A549 (cell line): Measurements from ENCODE around the gene DLGAP1. TPM values are rescaled to one million over a fixed set of nuclear protein-coding genes. Genes with fewer than 3 reads are reported as not detected.

Source experiments
- ATAC-seq, 2 experiments: fragments of 200-7000 bp in 1 of 2; fragments of >200 bp in 1 of 2; cut with Nextera tagmentation in 1 of 2; cut with Tn5 transposase in 1 of 2; 3 replicates each; pipeline versions ENCODE4 v1.8.0 to v1.9.1; 2018 to 2020; ENCODE audit warnings: mild to moderate bottlenecking in 1 of 2, moderate library complexity in 1 of 2
- CTCF ChIA-PET: fragments of 300-600 bp; sonication (Branson Sonifier 250); formaldehyde crosslinking; extraction: SDS; loops from one replicate; lab custom pipeline; 2021; ENCODE audit warnings: antibody characterized with exemption, inconsistent platforms; lab: Yijun Ruan, JAX
- POLR2A ChIA-PET: fragments of 350-600 bp; formaldehyde crosslinking; extraction: SDS; loops from one replicate; lab custom pipeline; 2021; ENCODE audit warnings: antibody characterized with exemption, inconsistent platforms; lab: Yijun Ruan, JAX
- DNase-seq, 2 experiments: peaks; one replicate each; pipeline versions ENCODE4 v3.0.0 to v3.0.0-alpha.2; 2011 to 2016; ENCODE audit warnings: low read depth in 1 of 2, low spot score in 1 of 2
- FAIRE-seq: peaks from 2 replicates; lab custom pipeline; 2011; peaks lifted over from hg19 to GRCh38; lab: Jason Lieb, UNC
- H3K27ac ChIP-seq, 2 experiments: fragments of >200 bp; sonication (Bioruptor Twin); formaldehyde crosslinking; 3 replicates each; pipeline ENCODE4 v1.5.1; 2016 to 2017
- H3K4me1 ChIP-seq: fragments of >200 bp; sonication (Bioruptor Twin); formaldehyde crosslinking; 3 replicates; pipeline ENCODE4 v1.6.1; 2016
- H3K4me2 ChIP-seq: fragments of >200 bp; sonication (Bioruptor Twin); formaldehyde crosslinking; 3 replicates; pipeline ENCODE4 v1.6.1; 2016
- H3K4me3 ChIP-seq: fragments of >200 bp; sonication (Bioruptor Twin); formaldehyde crosslinking; 3 replicates; pipeline ENCODE4 v1.5.1; 2016
- H3K9me3 ChIP-seq: fragments of >200 bp; sonication (Bioruptor Twin); formaldehyde crosslinking; 3 replicates; pipeline ENCODE4 v1.6.1; 2016
- CBX8 ChIP-seq: fragments of 200-600 bp; sonication (generic); IDR thresholded peaks from 2 replicates; pipeline ENCODE4 v1.6.1; 2016
- CHD2 ChIP-seq: fragments of 150-350 bp; IDR thresholded peaks from 2 replicates; pipeline ENCODE4 v1.6.1; 2014; ENCODE audit warnings: low read length; ENCODE audit not compliant: partially characterized antibody
- EHMT2 ChIP-seq: fragments of 200-600 bp; sonication (generic); IDR thresholded peaks from 2 replicates; pipeline ENCODE4 v1.6.1; 2016; ENCODE audit warnings: antibody characterized with exemption, low read depth, mild to moderate bottlenecking, moderate library complexity
- EP300 ChIP-seq, 2 experiments: fragments of >200 bp; sonication (Bioruptor Twin); formaldehyde crosslinking; IDR thresholded peaks; 2 replicates in 1 of 2; 3 replicates in 1 of 2; pipeline ENCODE4 v1.6.1; 2016 to 2017
- FOSB ChIP-seq: fragments of 250-450 bp; sonication (Bioruptor Pico); IDR thresholded peaks from 2 replicates; pipeline ENCODE4 v1.5.0; 2020; ENCODE audit warnings: mild to moderate bottlenecking, moderate library complexity
- FOSL2 ChIP-seq, 2 experiments: fragments of 450-650 bp in 1 of 2; fragments of >200 bp in 1 of 2; sonication (Bioruptor Twin) in 1 of 2; formaldehyde crosslinking; IDR thresholded peaks; 2 replicates each; pipeline versions ENCODE4 v1.5.0 to v1.6.1; 2016 to 2020; ENCODE audit warnings: mild to moderate bottlenecking in 1 of 2, moderate library complexity in 1 of 2
- FOXS1 ChIP-seq: fragments of 250-450 bp; sonication (Bioruptor Pico); IDR thresholded peaks from 2 replicates; pipeline ENCODE4 v1.5.0; 2020; ENCODE audit warnings: mild to moderate bottlenecking, moderate library complexity
- HDAC2 ChIP-seq: fragments of 200-600 bp; sonication (generic); IDR thresholded peaks from 2 replicates; pipeline ENCODE4 v1.6.1; 2016
- MAFK ChIP-seq: fragments of 450-650 bp; IDR thresholded peaks from 2 replicates; pipeline ENCODE4 v1.6.1; 2014; ENCODE audit not compliant: partially characterized antibody
- MYC ChIP-seq: IDR thresholded peaks from 2 replicates; pipeline ENCODE4 v1.6.1; 2012; ENCODE audit warnings: mild to moderate bottlenecking, inconsistent platforms, low read length, improper control_type of control experiment, borderline replicate concordance
- NPAS2 ChIP-seq: fragments of 250-450 bp; sonication (Bioruptor Pico); IDR thresholded peaks from 2 replicates; pipeline ENCODE4 v1.8.0; 2022; ENCODE audit warnings: mild to moderate bottlenecking, moderate library complexity, borderline replicate concordance
- POLR2AphosphoS2 ChIP-seq: conservative IDR thresholded peaks from 2 replicates; pipeline ENCODE4 v1.6.1; 2012; ENCODE audit warnings: low read length, improper control_type of control experiment, inconsistent platforms
- RCOR1 ChIP-seq: fragments of 150-350 bp; IDR thresholded peaks from 2 replicates; pipeline ENCODE4 v1.6.1; 2014; ENCODE audit warnings: antibody characterized with exemption, low read length, low read depth
- TP53 ChIP-seq: fragments of 250-450 bp; sonication (Bioruptor Pico); IDR thresholded peaks from 2 replicates; pipeline ENCODE4 v1.5.0; 2021; ENCODE audit warnings: mild to moderate bottlenecking, moderate library complexity
- ZFP36 ChIP-seq: fragments of 450-650 bp; IDR thresholded peaks from 2 replicates; pipeline ENCODE4 v1.6.1; 2014; ENCODE audit warnings: borderline replicate concordance; ENCODE audit not compliant: partially characterized antibody
- ZNF302 ChIP-seq: fragments of 250-450 bp; sonication (Bioruptor Pico); IDR thresholded peaks from 2 replicates; pipeline ENCODE4 v1.9.0; 2021; ENCODE audit warnings: inconsistent platforms, mild to moderate bottlenecking, moderate library complexity
- WGBS: methylation state at CpG from one replicate; pipeline ENCODE4 v1.1.6; 2017; ENCODE audit errors: missing lambda C conversion rate; 5-methylcytosine and 5-hydroxymethylcytosine counted together
- polyA plus RNA-seq, 4 experiments: library from polyadenylated mRNA; depleted of rRNA in 3 of 4; stranded (reverse); fragments of >200 nt; fragmentation: RNase III in 1 of 4; extraction: RNeasy Plus Mini Kit Qiagen cat#74134 plus additional on column Dnase treatment in 1 of 4; gene quantifications; 2 replicates in 3 of 4; 3 replicates in 1 of 4; pipeline ENCODE4 v1.2.3, GENCODE V29; 2011 to 2017
- TF ChIP-seq, protein P1 (sequence below): fragments of >200 bp; sonication (Bioruptor Twin); formaldehyde crosslinking; IDR thresholded peaks from 2 replicates; pipeline ENCODE4 v1.6.1; 2016
- TF ChIP-seq, protein P2 (sequence below): fragments of 250-450 bp; sonication (Bioruptor Pico); IDR thresholded peaks from 2 replicates; pipeline ENCODE4 v1.5.0; 2020; ENCODE audit warnings: low read depth, mild to moderate bottlenecking, moderate library complexity
- TF ChIP-seq, protein P3 (sequence below): IDR thresholded peaks from 2 replicates; pipeline ENCODE4 v1.6.1; 2012

DLGAP1 gene
- polyA plus RNA-seq, 2 of the 4 experiments (the other 2 are of a cell fraction) = 0.04 to 0.12 TPM

DNA sequence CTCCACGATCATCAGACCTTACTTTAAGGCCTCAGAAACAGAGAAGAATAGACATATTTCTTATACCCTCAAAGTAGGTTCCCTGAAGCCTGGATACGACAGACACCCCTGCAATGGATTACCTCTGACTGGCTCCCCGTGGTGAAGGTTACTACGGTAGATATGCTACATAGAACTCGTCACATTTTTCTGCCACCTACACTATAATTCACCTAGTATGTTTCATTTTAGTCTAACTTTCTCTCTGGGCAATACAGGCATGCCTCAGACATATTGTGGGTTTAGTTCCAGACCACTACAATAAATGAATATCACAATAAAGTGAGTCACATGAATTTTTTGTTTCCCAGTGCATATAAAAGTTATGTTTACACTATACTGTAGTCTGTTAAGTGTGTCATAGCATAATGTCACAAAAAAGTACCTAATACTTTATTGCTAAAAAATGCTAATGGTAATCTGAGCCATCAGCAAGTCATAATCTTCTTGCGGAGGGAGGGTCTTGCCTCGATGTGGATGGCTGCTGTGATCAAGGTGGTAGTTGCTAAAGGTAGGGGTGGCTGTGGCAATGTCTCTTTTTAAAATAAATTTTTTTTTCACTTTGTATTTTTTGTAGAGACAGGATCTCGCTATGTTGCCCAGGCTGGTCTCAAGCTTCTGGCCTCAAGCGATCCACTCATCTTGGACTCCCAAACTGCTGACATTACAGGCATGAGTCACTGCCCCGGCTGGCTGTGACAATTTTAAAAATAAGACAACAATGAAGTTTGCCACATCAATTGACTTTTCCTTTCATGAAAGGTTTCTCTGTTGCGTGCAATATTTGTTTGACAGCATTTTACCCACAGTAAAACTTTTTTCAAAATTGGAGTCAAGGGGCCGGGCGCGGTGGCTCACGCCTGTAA lies 940.5 kb downstream of the DLGAP1 start:
- FAIRE-seq (no peak), ATAC-seq (no peak), DNase-seq (no peak)
- TF ChIP-seq NPAS2 (CRISPR knock-in tag) (no peak), ZNF302 (CRISPR knock-in tag) (no peak), POLR2AphosphoS2 (no peak), EP300 (IDR thresholded peaks at IDR 0.05) (no peak), HDAC2 (no peak), RCOR1 (no peak), ZFP36 (no peak), EHMT2 (no peak), FOXS1 (CRISPR knock-in tag) (no peak), MAFK (no peak)
- TF ChIP-seq, protein P1, sequence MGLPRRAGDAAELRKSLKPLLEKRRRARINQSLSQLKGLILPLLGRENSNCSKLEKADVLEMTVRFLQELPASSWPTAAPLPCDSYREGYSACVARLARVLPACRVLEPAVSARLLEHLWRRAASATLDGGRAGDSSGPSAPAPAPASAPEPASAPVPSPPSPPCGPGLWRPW = no peak
- TF ChIP-seq, protein P2, sequence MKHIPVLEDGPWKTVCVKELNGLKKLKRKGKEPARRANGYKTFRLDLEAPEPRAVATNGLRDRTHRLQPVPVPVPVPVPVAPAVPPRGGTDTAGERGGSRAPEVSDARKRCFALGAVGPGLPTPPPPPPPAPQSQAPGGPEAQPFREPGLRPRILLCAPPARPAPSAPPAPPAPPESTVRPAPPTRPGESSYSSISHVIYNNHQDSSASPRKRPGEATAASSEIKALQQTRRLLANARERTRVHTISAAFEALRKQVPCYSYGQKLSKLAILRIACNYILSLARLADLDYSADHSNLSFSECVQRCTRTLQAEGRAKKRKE (CRISPR knock-in tag) = no peak
- TF ChIP-seq, protein P3, sequence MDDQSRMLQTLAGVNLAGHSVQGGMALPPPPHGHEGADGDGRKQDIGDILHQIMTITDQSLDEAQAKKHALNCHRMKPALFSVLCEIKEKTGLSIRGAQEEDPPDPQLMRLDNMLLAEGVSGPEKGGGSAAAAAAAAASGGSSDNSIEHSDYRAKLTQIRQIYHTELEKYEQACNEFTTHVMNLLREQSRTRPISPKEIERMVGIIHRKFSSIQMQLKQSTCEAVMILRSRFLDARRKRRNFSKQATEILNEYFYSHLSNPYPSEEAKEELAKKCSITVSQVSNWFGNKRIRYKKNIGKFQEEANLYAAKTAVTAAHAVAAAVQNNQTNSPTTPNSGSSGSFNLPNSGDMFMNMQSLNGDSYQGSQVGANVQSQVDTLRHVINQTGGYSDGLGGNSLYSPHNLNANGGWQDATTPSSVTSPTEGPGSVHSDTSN = no peak
- Histone ChIP-seq H3K27ac (no peak overlapping the region), H3K9me3 (no peaks in the 10 kb centered on the region), H3K4me1 (peaks cover 15% of the 10 kb centered on the region; the same call in 2 of the 3 replicates), H3K4me3 (no peak overlapping the region), H3K4me2 (no peak overlapping the region)
- ChIA-PET CTCF (no interaction called here), POLR2A (no interaction called here)
- 83% methylated on average over 15 of the region's 15 CpGs for whole genome bisulfite sequencing

DNA sequence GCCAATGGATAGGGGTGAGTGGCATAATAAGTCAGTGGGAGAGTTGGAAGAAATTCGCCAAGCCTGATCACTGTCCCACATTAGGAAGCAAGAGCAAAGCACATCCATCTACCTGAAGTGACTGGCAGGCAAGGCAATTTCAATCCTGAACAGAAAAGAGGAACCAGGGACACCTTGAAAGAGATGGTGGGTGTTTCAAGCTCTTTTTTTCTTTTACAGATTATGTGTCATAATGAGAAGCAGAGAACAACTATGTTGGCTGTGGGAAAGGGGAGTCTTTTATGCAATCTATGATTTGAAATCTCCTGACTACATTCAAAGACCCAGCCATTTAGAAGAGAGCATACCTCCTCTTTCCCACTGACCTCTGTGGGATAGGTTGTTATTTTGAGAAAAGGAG lies 941.6 kb downstream of the DLGAP1 start:
- Histone ChIP-seq H3K27ac (no peak overlapping the region), H3K4me2 (no peak overlapping the region), H3K4me3 (no peak overlapping the region), H3K9me3 (no peaks in the 10 kb centered on the region), H3K4me1 (peaks cover 15% of the 10 kb centered on the region; the same call in 2 of the 3 replicates)
- TF ChIP-seq CHD2 (no peak), FOSB (no peak), RCOR1 (no peak), CBX8 (no peak), HDAC2 (no peak), TP53 (CRISPR knock-in tag) (no peak)
- WGBS = 100% methylated on average over 1 of the region's 1 CpG
- FAIRE-seq = no peak
- ChIA-PET POLR2A (no interaction called here), CTCF (no interaction called here)
- DNase-seq = no peak
- no peak for ATAC-seq

DNA sequence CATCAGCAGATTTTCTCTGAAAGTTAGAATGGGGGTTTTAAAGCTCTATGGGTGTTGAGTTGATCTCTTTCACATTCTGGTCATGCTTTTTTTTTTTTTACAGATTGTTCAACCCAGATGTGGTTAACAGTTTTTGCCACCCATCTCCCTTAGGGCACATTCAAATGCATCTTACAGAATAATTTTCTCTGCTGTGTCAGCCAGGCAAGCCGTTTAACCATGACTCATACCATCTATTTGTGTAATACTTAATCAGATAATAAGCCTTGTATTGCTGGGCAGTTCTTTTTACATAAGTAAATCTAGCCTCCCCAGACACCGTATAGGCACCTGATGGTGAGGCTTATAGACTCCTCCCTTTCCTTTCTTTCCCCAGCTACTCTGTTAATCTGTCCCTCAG lies 943.1 kb downstream of the DLGAP1 start:
- Histone ChIP-seq H3K4me2 (peak overlapping the region; percentile 44), H3K9me3 (no peaks in the 10 kb centered on the region), H3K27ac (peak overlapping the region in 1 of 2 experiments; percentile 59; a peak in 3 of 6 replicates), H3K4me3 (no peak overlapping the region), H3K4me1 (peaks cover 15% of the 10 kb centered on the region; the same call in 2 of the 3 replicates)
- 11% methylated on average over 2 of the region's 2 CpGs for WGBS
- FAIRE-seq (no peak), DNase-seq (peak in 1 of 2 experiments; percentile 23), ATAC-seq (no peak; a peak in 2 of 6 replicates)
- CTCF ChIA-PET = interaction anchor here (0.6 to 1.0 kb wide), 2 partner anchors 18 to 74 kb away, joined by 3 read pairs; no protein-coding TSS in a partner anchor
- POLR2A ChIA-PET = no interaction called here
- no peak for TF ChIP-seq EP300 (IDR thresholded peaks at IDR 0.05)
- TF ChIP-seq FOSL2 (IDR thresholded peaks at IDR 0.05) = no peak
- TF ChIP-seq FOSL2 (CRISPR knock-in tag; IDR thresholded peaks at IDR 0.05) = peak; percentile 62
- no peak for TF ChIP-seq MYC
